SK-N-SH (cell line): ENCODE results near the gene HOXC6. TPM values are rescaled to one million over a fixed set of nuclear protein-coding genes. Genes with fewer than 3 reads are reported as not detected.

Experiments
- CTCF ChIA-PET: fragments of 300-600, 350-600 bp; formaldehyde crosslinking; extraction: SDS; loops from one replicate; lab custom pipeline; 2021; lab: Yijun Ruan, JAX
- POLR2A ChIA-PET: fragments of 350-600 bp; sonication (Branson Sonifier 250); formaldehyde crosslinking; extraction: SDS; loops from one replicate; lab custom pipeline; 2020; ENCODE audit warnings: antibody characterized with exemption, inconsistent platforms; lab: Yijun Ruan, JAX
- DNase-seq: peaks from one replicate; pipeline ENCODE4 v3.0.0; 2012
- H2AFZ ChIP-seq: fragments of 200-600 bp; sonication (generic); 2 replicates; pipeline ENCODE4 v1.8.1; 2016; ENCODE audit warnings: antibody characterized with exemption, mild to moderate bottlenecking, low read depth
- H3F3A ChIP-seq: fragments of 200-600 bp; sonication (generic); replicated peaks from 2 replicates; pipeline ENCODE3; 2016; ENCODE audit warnings: antibody characterized with exemption, mild to moderate bottlenecking; ENCODE audit not compliant: insufficient read depth
- H3K27ac ChIP-seq, 2 experiments: fragments of 200-500 bp in 1 of 2; fragments of 200-600 bp in 1 of 2; sonication (Bioruptor generic) in 1 of 2; sonication (generic), shearing (Covaris generic) in 1 of 2; 2 replicates each; pipeline versions ENCODE4 v1.5.1 to v1.6.1; 2014 to 2016; ENCODE audit warnings: low read depth in 2 of 2, inconsistent platforms in 1 of 2, low read length in 1 of 2, mild to moderate bottlenecking in 1 of 2, mixed read lengths in 1 of 2
- H3K27me3 ChIP-seq: fragments of 200-600 bp; sonication (generic), shearing (Covaris generic); 2 replicates; pipeline ENCODE4 v1.6.1; 2016; ENCODE audit warnings: mixed run types; ENCODE audit not compliant: insufficient read depth
- H3K36me3 ChIP-seq, 2 experiments: fragments of 200-500 bp in 1 of 2; fragments of 200-600 bp in 1 of 2; sonication (Bioruptor generic) in 1 of 2; sonication (generic) in 1 of 2; replicated peaks in 1 of 2; 2 replicates each; pipeline versions ENCODE3 to v1.5.1; 2014 to 2016; ENCODE audit warnings: low read length in 1 of 2, mild to moderate bottlenecking in 1 of 2; ENCODE audit not compliant: insufficient read depth in 2 of 2, control insufficient read depth in 1 of 2
- H3K4me1 ChIP-seq, 2 experiments: fragments of 200-500 bp in 1 of 2; fragments of 200-600 bp in 1 of 2; sonication (Bioruptor generic) in 1 of 2; sonication (generic), shearing (Covaris generic) in 1 of 2; 2 replicates each; pipeline versions ENCODE4 v1.5.1 to v1.6.1; 2014 to 2016; ENCODE audit warnings: low read depth in 1 of 2, low read length in 1 of 2, mixed run types in 1 of 2; ENCODE audit not compliant: insufficient read depth in 2 of 2, control insufficient read depth in 1 of 2
- H3K4me2 ChIP-seq: fragments of 200-600 bp; sonication (generic), shearing (Covaris generic); 2 replicates; pipeline ENCODE4 v1.6.1; 2017; ENCODE audit warnings: mixed run types
- H3K4me3 ChIP-seq, 2 experiments: fragments of 200-500 bp in 1 of 2; fragments of 200-600 bp in 1 of 2; sonication (Bioruptor generic) in 1 of 2; sonication (generic), shearing (Covaris generic) in 1 of 2; 2 replicates each; pipeline versions ENCODE4 v1.5.1 to v1.8.1; 2014 to 2016; ENCODE audit warnings: low read depth in 2 of 2, inconsistent platforms in 1 of 2, low read length in 1 of 2, mild to moderate bottlenecking in 1 of 2, mixed read lengths in 1 of 2, moderate library complexity in 1 of 2
- H3K79me2 ChIP-seq: fragments of 200-600 bp; sonication (generic); 2 replicates; pipeline ENCODE4 v1.8.1; 2017; ENCODE audit warnings: mild to moderate bottlenecking; ENCODE audit not compliant: insufficient read depth
- H3K9ac ChIP-seq: fragments of 200-600 bp; sonication (generic); 2 replicates; pipeline ENCODE4 v1.6.1; 2017; ENCODE audit warnings: mixed run types
- H3K9me2 ChIP-seq: fragments of 200-600 bp; sonication (generic); 2 replicates; pipeline ENCODE4 v1.6.1; 2017; ENCODE audit warnings: mixed run types
- H3K9me3 ChIP-seq: fragments of 200-600 bp; sonication (generic); 2 replicates; pipeline ENCODE4 v1.6.1; 2017; ENCODE audit warnings: mixed run types, mild to moderate bottlenecking, moderate library complexity
- H4K20me1 ChIP-seq: fragments of 200-600 bp; sonication (generic); 2 replicates; pipeline ENCODE4 v1.6.1; 2017; ENCODE audit warnings: mild to moderate bottlenecking, mixed run types; ENCODE audit not compliant: insufficient read depth
- ELF1 ChIP-seq: IDR thresholded peaks from 2 replicates; pipeline ENCODE4 v1.4.0; 2012
- EP300 ChIP-seq, 2 experiments: IDR thresholded peaks; 2 replicates each; pipeline versions ENCODE4 v1.4.0 to v1.6.1; 2012; ENCODE audit warnings: borderline replicate concordance in 1 of 2, low read depth in 1 of 2, low read length in 1 of 2
- FOXJ3 ChIP-seq: sonication (generic); formaldehyde crosslinking; IDR thresholded peaks from 2 replicates; pipeline ENCODE4 v1.5.1; 2020; ENCODE audit warnings: mild to moderate bottlenecking, missing genetic modification reagents
- GABPA ChIP-seq: IDR thresholded peaks from 2 replicates; pipeline ENCODE4 v1.4.0; 2012; ENCODE audit warnings: low read depth, mild to moderate bottlenecking
- JUND ChIP-seq: IDR thresholded peaks from 2 replicates; pipeline ENCODE4 v1.4.0; 2012
- MEF2A ChIP-seq: IDR thresholded peaks from 2 replicates; pipeline ENCODE4 v1.4.0; 2012; ENCODE audit warnings: low read depth, borderline replicate concordance
- MXI1 ChIP-seq: IDR thresholded peaks from 2 replicates; pipeline ENCODE4 v1.6.1; 2012; ENCODE audit warnings: mild to moderate bottlenecking, low read depth, low read length, improper control_type of control experiment
- NFIC ChIP-seq: IDR thresholded peaks from 2 replicates; pipeline ENCODE4 v1.4.0; 2012; ENCODE audit warnings: borderline replicate concordance
- RAD21 ChIP-seq: IDR thresholded peaks from 2 replicates; pipeline ENCODE4 v1.6.1; 2012; ENCODE audit warnings: mild to moderate bottlenecking, low read length
- RCOR1 ChIP-seq: fragments of 150-350 bp; IDR thresholded peaks from 2 replicates; pipeline ENCODE4 v1.6.1; 2017; ENCODE audit warnings: antibody characterized with exemption, low read length
- RFX5 ChIP-seq: IDR thresholded peaks from 2 replicates; pipeline ENCODE4 v1.6.1; 2012; ENCODE audit warnings: mild to moderate bottlenecking, improper control_type of control experiment, low read length
- TCF12 ChIP-seq: IDR thresholded peaks from 2 replicates; pipeline ENCODE4 v1.4.0; 2012
- TEAD4 ChIP-seq: IDR thresholded peaks from 2 replicates; pipeline ENCODE4 v1.4.0; 2012; ENCODE audit warnings: mild to moderate bottlenecking, borderline replicate concordance; ENCODE audit not compliant: insufficient read depth
- WGBS: methylation state at CpG from one replicate; pipeline ENCODE4 v1.1.6; 2017; ENCODE audit warnings: low lambda C conversion rate; 5-methylcytosine and 5-hydroxymethylcytosine counted together
- polyA plus RNA-seq, 3 experiments: library from polyadenylated mRNA; depleted of rRNA; stranded (reverse); fragments of >200 nt; gene quantifications; 2 replicates each; pipeline ENCODE4 v1.2.3, GENCODE V29; 2012
- TF ChIP-seq, protein P1 (sequence below): IDR thresholded peaks from 2 replicates; pipeline ENCODE4 v1.6.1; 2012; ENCODE audit warnings: mild to moderate bottlenecking, low read depth, low read length, moderate library complexity
- TF ChIP-seq, protein P2 (sequence below): IDR thresholded peaks from 2 replicates; pipeline ENCODE4 v1.4.0; 2012; ENCODE audit warnings: low read depth, borderline replicate concordance
- TF ChIP-seq, protein P3 (sequence below): fragments of 200-600 bp; sonication (generic); IDR thresholded peaks from 2 replicates; pipeline ENCODE4 v1.6.1; 2017; ENCODE audit warnings: antibody characterized with exemption, mild to moderate bottlenecking, moderate library complexity
- TF ChIP-seq, protein P4 (sequence below): fragments of 150-350 bp; IDR thresholded peaks from 2 replicates; pipeline ENCODE4 v1.6.1; 2017; ENCODE audit warnings: antibody characterized with exemption, low read length, low read depth, borderline replicate concordance
- TF ChIP-seq, protein P5 (sequence below): IDR thresholded peaks from 2 replicates; pipeline ENCODE4 v1.4.0; 2012; ENCODE audit warnings: low read depth, borderline replicate concordance

Gene HOXC6
- polyA plus RNA-seq, 1 of the 3 experiments (the other 2 are of a cell fraction) = 9.1 TPM

DNA sequence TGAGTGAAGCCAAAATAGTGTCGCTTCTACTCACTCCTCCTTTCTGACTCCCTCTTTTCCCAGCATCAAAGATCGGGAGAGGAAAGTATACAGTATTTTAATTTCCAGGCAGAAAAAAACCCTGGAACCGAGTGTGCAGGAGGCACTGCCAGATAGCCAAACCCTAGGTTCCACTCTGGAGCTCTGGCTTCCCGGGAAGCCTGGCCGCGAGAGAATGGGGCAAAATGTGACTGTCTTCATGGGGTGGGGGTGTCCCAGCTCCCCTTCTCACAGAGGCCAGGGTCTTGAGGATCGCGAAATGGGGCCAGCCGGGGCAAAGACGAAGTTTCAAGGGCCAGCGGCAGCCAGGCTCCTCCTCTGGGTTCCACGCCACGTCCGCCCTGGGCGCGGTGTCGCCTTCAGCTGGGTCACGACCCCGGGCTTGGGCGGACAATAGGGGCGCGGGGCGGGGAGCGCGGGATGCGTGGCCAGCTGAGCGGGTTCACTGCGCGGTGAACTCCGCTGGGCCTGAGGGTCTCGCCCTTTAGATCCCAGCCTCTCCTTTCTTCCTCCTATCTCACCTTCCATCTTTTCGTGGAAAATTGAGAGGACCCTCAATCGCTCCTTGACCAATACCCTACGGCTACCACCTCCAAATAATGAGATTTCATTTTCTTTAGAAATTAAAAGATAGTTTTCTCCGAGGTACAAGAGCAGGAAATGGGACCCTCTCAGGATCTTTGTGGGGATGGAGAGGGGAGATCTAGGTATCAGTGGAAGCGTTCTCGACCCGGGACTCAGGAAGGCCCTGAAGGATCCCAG is 32.1 kb downstream of the HOXC6 start (continued):
- TF ChIP-seq, protein P1, sequence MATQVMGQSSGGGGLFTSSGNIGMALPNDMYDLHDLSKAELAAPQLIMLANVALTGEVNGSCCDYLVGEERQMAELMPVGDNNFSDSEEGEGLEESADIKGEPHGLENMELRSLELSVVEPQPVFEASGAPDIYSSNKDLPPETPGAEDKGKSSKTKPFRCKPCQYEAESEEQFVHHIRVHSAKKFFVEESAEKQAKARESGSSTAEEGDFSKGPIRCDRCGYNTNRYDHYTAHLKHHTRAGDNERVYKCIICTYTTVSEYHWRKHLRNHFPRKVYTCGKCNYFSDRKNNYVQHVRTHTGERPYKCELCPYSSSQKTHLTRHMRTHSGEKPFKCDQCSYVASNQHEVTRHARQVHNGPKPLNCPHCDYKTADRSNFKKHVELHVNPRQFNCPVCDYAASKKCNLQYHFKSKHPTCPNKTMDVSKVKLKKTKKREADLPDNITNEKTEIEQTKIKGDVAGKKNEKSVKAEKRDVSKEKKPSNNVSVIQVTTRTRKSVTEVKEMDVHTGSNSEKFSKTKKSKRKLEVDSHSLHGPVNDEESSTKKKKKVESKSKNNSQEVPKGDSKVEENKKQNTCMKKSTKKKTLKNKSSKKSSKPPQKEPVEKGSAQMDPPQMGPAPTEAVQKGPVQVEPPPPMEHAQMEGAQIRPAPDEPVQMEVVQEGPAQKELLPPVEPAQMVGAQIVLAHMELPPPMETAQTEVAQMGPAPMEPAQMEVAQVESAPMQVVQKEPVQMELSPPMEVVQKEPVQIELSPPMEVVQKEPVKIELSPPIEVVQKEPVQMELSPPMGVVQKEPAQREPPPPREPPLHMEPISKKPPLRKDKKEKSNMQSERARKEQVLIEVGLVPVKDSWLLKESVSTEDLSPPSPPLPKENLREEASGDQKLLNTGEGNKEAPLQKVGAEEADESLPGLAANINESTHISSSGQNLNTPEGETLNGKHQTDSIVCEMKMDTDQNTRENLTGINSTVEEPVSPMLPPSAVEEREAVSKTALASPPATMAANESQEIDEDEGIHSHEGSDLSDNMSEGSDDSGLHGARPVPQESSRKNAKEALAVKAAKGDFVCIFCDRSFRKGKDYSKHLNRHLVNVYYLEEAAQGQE = no peak

DNA sequence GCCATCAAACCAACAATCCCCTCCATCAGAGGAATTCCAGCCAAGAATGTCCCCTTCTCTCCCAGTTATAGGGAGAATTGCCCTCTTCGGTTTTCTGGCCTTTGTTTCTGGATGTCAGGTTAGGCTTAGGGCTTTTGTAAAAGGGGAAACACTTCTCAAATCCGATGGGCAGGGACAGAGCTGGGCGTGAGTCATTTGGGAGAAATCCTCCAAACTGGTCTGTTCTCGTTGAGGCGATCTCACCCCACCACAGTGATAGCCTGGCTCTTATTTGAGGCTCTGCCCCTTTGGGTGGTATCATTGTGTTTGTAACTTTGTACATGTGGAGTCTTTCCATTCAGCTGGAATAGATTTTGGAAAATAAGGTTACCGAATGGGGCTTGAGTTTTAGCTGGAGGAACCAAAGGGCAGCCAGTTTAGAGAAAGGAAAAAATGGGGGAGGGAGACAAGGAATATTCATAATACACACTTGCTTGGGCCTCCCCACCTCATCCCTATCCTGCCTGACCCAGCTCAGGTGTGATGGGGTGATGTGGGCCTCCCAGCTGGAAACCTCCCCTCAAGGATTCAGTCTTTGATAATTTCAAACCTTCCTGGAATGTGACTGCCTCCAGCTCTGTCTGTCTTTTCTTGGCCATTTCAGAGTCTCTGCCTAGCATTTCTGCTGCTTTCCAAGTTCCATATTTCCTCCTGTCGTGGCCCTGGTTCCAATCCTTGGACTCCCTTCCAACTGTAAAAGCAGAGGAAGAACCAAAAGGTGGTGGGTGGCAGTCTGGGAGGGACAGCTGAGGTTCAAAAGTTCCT is 32.9 kb downstream of the HOXC6 start:
- H4K20me1 ChIP-seq = no peaks in the 10 kb centered on the region
- 81% methylated on average over 7 of the region's 7 CpGs for WGBS
- ChIA-PET POLR2A (no interaction called here), CTCF (interaction anchor here (0.6 to 1.2 kb wide), 2 partner anchors 44 to 70 kb away, joined by 3 read pairs; no protein-coding TSS in a partner anchor)
- no peak overlapping the region for H3K4me2 ChIP-seq
- no peak overlapping the region for H3K27ac ChIP-seq
- TF ChIP-seq, protein P2, sequence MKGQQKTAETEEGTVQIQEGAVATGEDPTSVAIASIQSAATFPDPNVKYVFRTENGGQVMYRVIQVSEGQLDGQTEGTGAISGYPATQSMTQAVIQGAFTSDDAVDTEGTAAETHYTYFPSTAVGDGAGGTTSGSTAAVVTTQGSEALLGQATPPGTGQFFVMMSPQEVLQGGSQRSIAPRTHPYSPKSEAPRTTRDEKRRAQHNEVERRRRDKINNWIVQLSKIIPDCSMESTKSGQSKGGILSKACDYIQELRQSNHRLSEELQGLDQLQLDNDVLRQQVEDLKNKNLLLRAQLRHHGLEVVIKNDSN = no peak
- no peak for TF ChIP-seq EP300 (IDR thresholded peaks at IDR 0.05; ENCODE audit: borderline replicate concordance in 1 of 2, low read depth in 1 of 2, low read length in 1 of 2)
- TF ChIP-seq FOXJ3 (CRISPR knock-in tag) = no peak
- TF ChIP-seq, protein P3, sequence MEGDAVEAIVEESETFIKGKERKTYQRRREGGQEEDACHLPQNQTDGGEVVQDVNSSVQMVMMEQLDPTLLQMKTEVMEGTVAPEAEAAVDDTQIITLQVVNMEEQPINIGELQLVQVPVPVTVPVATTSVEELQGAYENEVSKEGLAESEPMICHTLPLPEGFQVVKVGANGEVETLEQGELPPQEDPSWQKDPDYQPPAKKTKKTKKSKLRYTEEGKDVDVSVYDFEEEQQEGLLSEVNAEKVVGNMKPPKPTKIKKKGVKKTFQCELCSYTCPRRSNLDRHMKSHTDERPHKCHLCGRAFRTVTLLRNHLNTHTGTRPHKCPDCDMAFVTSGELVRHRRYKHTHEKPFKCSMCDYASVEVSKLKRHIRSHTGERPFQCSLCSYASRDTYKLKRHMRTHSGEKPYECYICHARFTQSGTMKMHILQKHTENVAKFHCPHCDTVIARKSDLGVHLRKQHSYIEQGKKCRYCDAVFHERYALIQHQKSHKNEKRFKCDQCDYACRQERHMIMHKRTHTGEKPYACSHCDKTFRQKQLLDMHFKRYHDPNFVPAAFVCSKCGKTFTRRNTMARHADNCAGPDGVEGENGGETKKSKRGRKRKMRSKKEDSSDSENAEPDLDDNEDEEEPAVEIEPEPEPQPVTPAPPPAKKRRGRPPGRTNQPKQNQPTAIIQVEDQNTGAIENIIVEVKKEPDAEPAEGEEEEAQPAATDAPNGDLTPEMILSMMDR = no peak
- TF ChIP-seq, protein P4, sequence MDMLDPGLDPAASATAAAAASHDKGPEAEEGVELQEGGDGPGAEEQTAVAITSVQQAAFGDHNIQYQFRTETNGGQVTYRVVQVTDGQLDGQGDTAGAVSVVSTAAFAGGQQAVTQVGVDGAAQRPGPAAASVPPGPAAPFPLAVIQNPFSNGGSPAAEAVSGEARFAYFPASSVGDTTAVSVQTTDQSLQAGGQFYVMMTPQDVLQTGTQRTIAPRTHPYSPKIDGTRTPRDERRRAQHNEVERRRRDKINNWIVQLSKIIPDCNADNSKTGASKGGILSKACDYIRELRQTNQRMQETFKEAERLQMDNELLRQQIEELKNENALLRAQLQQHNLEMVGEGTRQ = no peak
- TF ChIP-seq JUND = no peak
- no peak for TF ChIP-seq TEAD4
- no peak for TF ChIP-seq ELF1
- TF ChIP-seq, protein P5, sequence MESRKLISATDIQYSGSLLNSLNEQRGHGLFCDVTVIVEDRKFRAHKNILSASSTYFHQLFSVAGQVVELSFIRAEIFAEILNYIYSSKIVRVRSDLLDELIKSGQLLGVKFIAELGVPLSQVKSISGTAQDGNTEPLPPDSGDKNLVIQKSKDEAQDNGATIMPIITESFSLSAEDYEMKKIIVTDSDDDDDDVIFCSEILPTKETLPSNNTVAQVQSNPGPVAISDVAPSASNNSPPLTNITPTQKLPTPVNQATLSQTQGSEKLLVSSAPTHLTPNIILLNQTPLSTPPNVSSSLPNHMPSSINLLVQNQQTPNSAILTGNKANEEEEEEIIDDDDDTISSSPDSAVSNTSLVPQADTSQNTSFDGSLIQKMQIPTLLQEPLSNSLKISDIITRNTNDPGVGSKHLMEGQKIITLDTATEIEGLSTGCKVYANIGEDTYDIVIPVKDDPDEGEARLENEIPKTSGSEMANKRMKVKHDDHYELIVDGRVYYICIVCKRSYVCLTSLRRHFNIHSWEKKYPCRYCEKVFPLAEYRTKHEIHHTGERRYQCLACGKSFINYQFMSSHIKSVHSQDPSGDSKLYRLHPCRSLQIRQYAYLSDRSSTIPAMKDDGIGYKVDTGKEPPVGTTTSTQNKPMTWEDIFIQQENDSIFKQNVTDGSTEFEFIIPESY = no peak
- TF ChIP-seq RCOR1 = no peak
- no peak for TF ChIP-seq MEF2A
- no peak for TF ChIP-seq RFX5
- TF ChIP-seq GABPA = no peak
- no peak for TF ChIP-seq RAD21
- TF ChIP-seq TCF12 = no peak
- no peak for TF ChIP-seq MXI1
- TF ChIP-seq NFIC = no peak
- H3K9ac ChIP-seq = no peak overlapping the region
- H3K4me3 ChIP-seq = no peak overlapping the region
- H3K4me1 ChIP-seq = peaks cover 0 to 20% of the 10 kb centered on the region in 2 experiments; a peak in 2 of 4 replicates
- H3K9me2 ChIP-seq = no peaks in the 10 kb centered on the region
- DNase-seq = no peak
- peaks cover 5% of the 10 kb centered on the region for H3K79me2 ChIP-seq
- H2AFZ ChIP-seq = no peak overlapping the region
- H3K9me3 ChIP-seq = no peaks in the 10 kb centered on the region
- H3K36me3 ChIP-seq = peaks cover 0 to 6% of the 10 kb centered on the region in 2 experiments
- no peaks in the 10 kb centered on the region for H3K27me3 ChIP-seq
- H3F3A ChIP-seq = peaks cover 7% of the 10 kb centered on the region
